Muscle layer of colon (tissue), 2 donors: ENCODE data around the gene ABCD1.

Experiments used
- H3K27ac ChIP-seq: one replicate; pipeline ENCODE4 v1.7.0; 2013; ENCODE audit warnings: low read depth, mild to moderate bottlenecking, low read length, moderate library complexity
- H3K27me3 ChIP-seq, 2 donors: one replicate each; pipeline ENCODE4 v1.7.0; 2013; ENCODE audit warnings: low read length in 2 of 2, mild to moderate bottlenecking in 2 of 2; ENCODE audit not compliant: insufficient read depth in 2 of 2, control insufficient read depth in 1 of 2
- H3K36me3 ChIP-seq: one replicate; pipeline ENCODE4 v1.7.0; 2013; ENCODE audit warnings: mild to moderate bottlenecking, low read length; ENCODE audit not compliant: insufficient read depth
- H3K4me1 ChIP-seq: one replicate; pipeline ENCODE4 v1.7.0; 2013; ENCODE audit warnings: mild to moderate bottlenecking, low read length; ENCODE audit not compliant: insufficient read depth
- H3K4me3 ChIP-seq, 2 donors: one replicate each; pipeline ENCODE4 v1.7.0; 2013; ENCODE audit warnings: low read length in 2 of 2, low read depth in 1 of 2, mild to moderate bottlenecking in 1 of 2, moderate library complexity in 1 of 2
- H3K9ac ChIP-seq: one replicate; pipeline ENCODE4 v1.7.0; 2013; ENCODE audit warnings: low read length
- H3K9me3 ChIP-seq: one replicate; pipeline ENCODE4 v1.7.0; 2013; ENCODE audit warnings: mild to moderate bottlenecking, low read length
- donor health status: abdominal sarcoma.
- donor health status: Adenocarcinoma of cecum.

ABCD1 gene

GRCh38 chrX:153781428-153782047, 56.9 kb downstream of the ABCD1 start:
- H3K27me3 ChIP-seq: peaks cover 0 to 18% of the 10 kb centered on the region in 2 donors
- no peak overlapping the region for H3K9ac ChIP-seq
- H3K4me1 ChIP-seq: peaks cover 7% of the 10 kb centered on the region
- no peaks in the 10 kb centered on the region for H3K9me3 ChIP-seq
- peak overlapping the region in 1 of 2 donors; percentile 23 for H3K4me3 ChIP-seq
- peak overlapping the region; percentile 63 for H3K27ac ChIP-seq
- H3K36me3 ChIP-seq: peaks cover 9% of the 10 kb centered on the region

DNA sequence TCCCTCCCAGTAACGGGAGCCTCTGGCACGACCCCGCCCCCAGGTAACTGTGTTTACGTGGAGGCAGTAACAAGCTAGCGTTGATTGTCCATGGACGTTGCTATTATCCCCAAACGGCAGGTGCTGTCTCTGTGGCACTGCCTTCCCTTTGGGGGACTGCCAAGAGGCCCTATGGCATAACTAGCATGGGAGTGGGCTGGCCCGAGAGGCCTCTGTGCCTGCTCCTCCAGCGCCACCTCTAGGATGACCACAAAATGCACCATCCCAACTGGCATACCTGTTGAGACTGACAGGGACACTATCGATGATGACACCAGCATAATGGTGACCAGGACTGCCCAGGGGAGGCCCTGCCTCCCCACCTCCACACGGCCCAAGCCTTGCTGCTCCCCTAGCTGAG, 57.7 kb downstream of the ABCD1 start:
- Histone ChIP-seq H3K9me3 (no peaks in the 10 kb centered on the region), H3K27me3 (peaks cover 0 to 23% of the 10 kb centered on the region in 2 donors), H3K9ac (no peak overlapping the region), H3K4me3 (no peak overlapping the region), H3K36me3 (peaks cover 9% of the 10 kb centered on the region), H3K27ac (peak overlapping the region; percentile 63), H3K4me1 (peaks cover 7% of the 10 kb centered on the region)

DNA sequence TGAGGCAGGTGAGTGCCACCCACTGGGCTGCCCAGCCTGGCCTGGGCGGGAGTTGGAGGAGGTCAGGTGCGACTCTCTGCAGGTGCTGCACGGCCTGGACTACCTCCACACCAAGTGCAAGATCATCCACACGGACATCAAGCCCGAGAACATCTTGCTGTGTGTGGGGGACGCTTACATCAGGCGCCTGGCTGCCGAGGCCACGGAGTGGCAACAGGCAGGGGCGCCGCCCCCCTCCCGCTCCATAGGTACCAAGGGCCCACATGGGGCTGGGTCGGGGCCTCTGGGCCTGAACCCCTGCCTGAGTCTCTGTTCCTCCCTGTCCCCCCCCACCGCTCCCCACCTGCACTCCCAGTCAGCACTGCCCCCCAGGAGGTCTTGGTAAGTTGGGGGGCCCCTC, 58.2 kb downstream of the ABCD1 start:
- H3K4me3 ChIP-seq: no peak overlapping the region
- H3K9ac ChIP-seq: no peak overlapping the region
- H3K9me3 ChIP-seq: no peaks in the 10 kb centered on the region

GRCh38 chrX:153783378-153784013, 58.8 kb downstream of the ABCD1 start:
- Histone ChIP-seq H3K4me1 (peaks cover 7% of the 10 kb centered on the region), H3K4me3 (no peak overlapping the region), H3K9ac (no peak overlapping the region), H3K27me3 (peaks cover 0 to 23% of the 10 kb centered on the region in 2 donors), H3K36me3 (peaks cover 9% of the 10 kb centered on the region), H3K9me3 (no peaks in the 10 kb centered on the region), H3K27ac (no peak overlapping the region)

More for the DNA sequence above, 58.2 kb downstream of the ABCD1 start:
- Histone ChIP-seq H3K27me3 (peaks cover 0 to 23% of the 10 kb centered on the region in 2 donors), H3K27ac (no peak overlapping the region), H3K36me3 (peaks cover 9% of the 10 kb centered on the region), H3K4me1 (peaks cover 7% of the 10 kb centered on the region)

DNA sequence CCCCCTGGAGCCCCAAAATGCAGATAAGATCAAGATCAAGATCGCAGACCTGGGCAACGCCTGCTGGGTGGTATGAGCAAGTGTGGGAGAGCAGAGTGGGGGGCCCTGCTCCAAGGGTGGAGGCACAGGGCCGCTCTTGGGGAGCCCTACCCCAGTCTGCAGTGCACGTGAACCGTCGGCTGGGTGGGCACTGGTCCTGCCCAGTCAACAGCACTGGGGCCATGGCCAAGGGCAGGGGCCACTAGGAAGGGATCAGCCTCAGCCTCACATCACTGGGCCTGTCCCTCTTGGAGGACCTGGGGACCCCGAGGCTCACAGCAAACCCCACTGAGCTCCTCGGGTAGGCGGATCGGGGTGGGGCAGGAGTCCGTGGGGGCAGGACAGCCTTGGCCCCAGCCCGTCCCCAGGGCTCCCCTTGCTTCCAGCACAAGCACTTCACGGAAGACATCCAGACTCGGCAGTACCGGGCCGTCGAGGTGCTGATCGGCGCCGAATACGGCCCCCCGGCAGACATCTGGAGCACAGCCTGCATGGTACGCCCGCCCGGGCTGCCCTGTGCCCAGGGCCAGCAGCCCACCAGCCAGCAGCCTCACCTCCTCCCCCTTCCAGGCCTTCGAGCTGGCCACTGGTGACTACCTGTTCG, 59.8 kb downstream of the ABCD1 start:
- Histone ChIP-seq H3K4me1 (peaks cover 7% of the 10 kb centered on the region), H3K27ac (no peak overlapping the region), H3K27me3 (peaks cover 0 to 23% of the 10 kb centered on the region in 2 donors), H3K9me3 (no peaks in the 10 kb centered on the region), H3K36me3 (peaks cover 9% of the 10 kb centered on the region), H3K9ac (no peak overlapping the region), H3K4me3 (no peak overlapping the region)

DNA sequence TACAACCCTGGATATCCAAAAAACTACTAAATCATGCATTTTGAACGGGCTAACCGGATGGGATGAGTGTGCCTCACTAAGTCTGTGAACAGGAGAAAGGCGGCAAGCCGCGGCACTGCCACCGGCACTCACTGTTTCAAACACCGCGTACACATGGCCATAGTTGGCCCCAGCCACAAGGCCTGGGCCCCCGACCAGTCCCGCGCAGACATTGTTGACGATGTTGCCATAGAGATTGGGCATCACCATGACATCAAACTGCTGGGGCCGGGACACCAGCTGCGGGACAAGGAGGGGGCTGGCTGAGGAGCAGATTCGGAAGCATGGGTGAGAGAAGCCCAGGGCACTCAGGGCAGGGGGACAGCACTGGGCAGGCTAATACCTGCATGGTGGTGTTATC, 62.0 kb downstream of the ABCD1 start:
- Histone ChIP-seq H3K27ac (no peak overlapping the region), H3K9ac (no peak overlapping the region), H3K4me1 (peaks cover 1% of the 10 kb centered on the region), H3K9me3 (no peaks in the 10 kb centered on the region), H3K36me3 (peaks cover 9% of the 10 kb centered on the region), H3K27me3 (peaks cover 0 to 29% of the 10 kb centered on the region in 2 donors), H3K4me3 (no peak overlapping the region)

- Histone ChIP-seq H3K27me3 (peaks cover 0 to 25% of the 10 kb centered on the region in 2 donors), H3K4me1 (peaks cover 17% of the 10 kb centered on the region), H3K27ac (no peak overlapping the region), H3K36me3 (peaks cover 9% of the 10 kb centered on the region), H3K9ac (no peak overlapping the region), H3K9me3 (no peaks in the 10 kb centered on the region), H3K4me3 (no peak overlapping the region)
These were observed 65.0 kb downstream of the ABCD1 start for GRCh38 chrX:153789654-153790053.

DNA sequence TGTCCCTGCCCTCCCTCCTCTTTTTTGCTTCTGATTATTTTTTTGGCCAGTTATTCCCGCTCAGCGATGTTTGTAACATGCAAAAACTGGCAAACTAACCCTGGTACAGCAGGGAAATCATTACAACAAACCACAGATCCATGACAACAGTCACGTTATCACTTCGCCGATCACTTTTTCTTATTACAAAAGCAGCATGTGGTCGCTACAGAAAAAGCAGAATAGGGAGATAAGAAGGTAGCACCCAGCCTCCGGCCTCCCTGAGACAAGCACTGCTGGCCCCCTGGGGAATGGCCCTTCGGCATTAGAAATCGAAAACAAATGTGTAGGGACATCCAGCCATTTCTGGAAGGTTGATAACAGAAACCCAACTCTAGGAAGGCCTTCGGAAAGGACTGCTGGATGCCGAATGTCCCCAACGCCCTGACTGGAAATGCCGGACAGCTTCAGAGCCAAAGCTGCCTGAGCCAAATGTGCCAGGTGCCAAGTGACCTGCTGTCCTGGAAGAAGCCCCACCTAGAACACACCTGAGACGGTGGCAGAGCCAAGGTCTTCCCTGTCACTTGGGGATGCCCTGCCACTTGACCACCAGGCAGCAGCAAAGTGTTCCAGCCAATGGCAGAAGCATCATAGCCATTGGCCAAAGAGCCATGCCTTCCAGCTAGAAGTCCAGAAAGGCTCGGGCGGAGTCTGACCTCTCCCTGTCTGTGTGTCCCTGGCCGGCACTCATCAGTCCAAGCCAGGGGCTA, 66.6 kb downstream of the ABCD1 start:
- Histone ChIP-seq H3K9ac (no peak overlapping the region), H3K4me1 (peaks cover 28% of the 10 kb centered on the region), H3K9me3 (no peaks in the 10 kb centered on the region), H3K27me3 (peaks cover 0 to 17% of the 10 kb centered on the region in 2 donors), H3K36me3 (peaks cover 2% of the 10 kb centered on the region), H3K27ac (no peak overlapping the region), H3K4me3 (no peak overlapping the region)

GRCh38 chrX:153792368-153792767, 67.7 kb downstream of the ABCD1 start:
- H3K4me3 ChIP-seq: no peak overlapping the region

DNA sequence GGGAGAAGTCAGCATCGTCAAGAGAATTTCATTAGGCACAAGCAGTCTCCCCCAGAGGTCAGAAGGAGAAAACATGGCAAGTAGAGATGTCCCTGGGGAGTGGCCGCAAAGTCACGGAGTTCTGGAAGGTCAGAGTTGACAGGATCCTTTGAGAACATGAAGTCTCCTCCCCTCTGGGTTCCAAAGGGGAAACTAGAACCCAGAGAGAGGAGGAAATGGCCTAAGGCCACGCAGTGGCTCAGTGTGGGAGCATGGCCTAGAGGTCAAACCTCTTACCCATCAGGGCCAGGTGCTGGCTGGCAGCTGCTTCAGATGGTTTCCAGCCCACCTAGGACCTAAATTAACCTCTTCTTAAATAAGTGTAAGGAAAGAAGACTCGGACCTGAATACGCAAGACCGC, 68.6 kb downstream of the ABCD1 start:
- Histone ChIP-seq H3K4me3 (peak overlapping the region; percentile 58 to 70), H3K27ac (peak overlapping the region; percentile 57), H3K4me1 (peaks cover 28% of the 10 kb centered on the region), H3K36me3 (peaks cover 9% of the 10 kb centered on the region), H3K27me3 (peaks cover 0 to 14% of the 10 kb centered on the region in 2 donors), H3K9me3 (no peaks in the 10 kb centered on the region), H3K9ac (peak overlapping the region; percentile 68)

More at GRCh38 chrX:153792368-153792767, 67.7 kb downstream of the ABCD1 start:
- H3K4me1 ChIP-seq: peaks cover 28% of the 10 kb centered on the region
- H3K36me3 ChIP-seq: peaks cover 7% of the 10 kb centered on the region
- no peak overlapping the region for H3K9ac ChIP-seq
- peaks cover 0 to 13% of the 10 kb centered on the region in 2 donors for H3K27me3 ChIP-seq
- H3K9me3 ChIP-seq: no peaks in the 10 kb centered on the region
- no peak overlapping the region for H3K27ac ChIP-seq
